NCI-H774 (cell line): ENCODE measurements around the gene PPP1R12B.
"Not testable (repeated sequence)": the region's sequence is repeated elsewhere in the genome, so short reads cannot be mapped to it uniquely, and the experiment has no call there.

Experiments
- DNase-seq: peaks from one replicate; lab custom pipeline; 2025; lab: John Stamatoyannopoulos, UW

PPP1R12B gene

GRCh38 chr1:202398439-202398838 lies 49.9 kb downstream of the PPP1R12B start:
- not testable (repeated sequence) for DNase-seq

GRCh38 chr1:202401771-202402170 lies 53.3 kb downstream of the PPP1R12B start:
- not testable (repeated sequence) for DNase-seq

GRCh38 chr1:202403381-202403780 lies 54.9 kb downstream of the PPP1R12B start:
- not testable (repeated sequence) for DNase-seq

GRCh38 chr1:202405928-202406327 lies 57.4 kb downstream of the PPP1R12B start:
- DNase-seq, result no peak

GRCh38 chr1:202406896-202407295 lies 58.4 kb downstream of the PPP1R12B start:
- DNase-seq, result not testable (repeated sequence)

GRCh38 chr1:202407378-202407777 lies 58.9 kb downstream of the PPP1R12B start:
- DNase-seq, result not testable (repeated sequence)

GRCh38 chr1:202410251-202410650 lies 61.8 kb downstream of the PPP1R12B start:
- DNase-seq, result not testable (repeated sequence)

- not testable (repeated sequence) for DNase-seq
Observed at GRCh38 chr1:202410854-202411357, 62.4 kb downstream of the PPP1R12B start.

GRCh38 chr1:202411422-202411821 lies 62.9 kb downstream of the PPP1R12B start:
- no peak for DNase-seq

GRCh38 chr1:202412421-202412820 lies 63.9 kb downstream of the PPP1R12B start:
- not testable (repeated sequence) for DNase-seq

- no peak for DNase-seq
Observed at GRCh38 chr1:202416641-202417040, 68.1 kb downstream of the PPP1R12B start.

GRCh38 chr1:202417141-202417540 lies 68.6 kb downstream of the PPP1R12B start:
- not testable (repeated sequence) for DNase-seq

- DNase-seq, result not testable (repeated sequence)
Observed at GRCh38 chr1:202417762-202418201, 69.3 kb downstream of the PPP1R12B start.

GRCh38 chr1:202419731-202420130 lies 71.2 kb downstream of the PPP1R12B start:
- DNase-seq, result not testable (repeated sequence)

GRCh38 chr1:202420422-202421094 lies 72.1 kb downstream of the PPP1R12B start:
- not testable (repeated sequence) for DNase-seq

GRCh38 chr1:202422709-202423108 lies 74.2 kb downstream of the PPP1R12B start:
- DNase-seq, result not testable (repeated sequence)

- DNase-seq, result not testable (repeated sequence)
Observed at GRCh38 chr1:202424260-202424659, 75.8 kb downstream of the PPP1R12B start.

GRCh38 chr1:202430111-202430510 lies 81.6 kb downstream of the PPP1R12B start:
- DNase-seq, result not testable (repeated sequence)

GRCh38 chr1:202432338-202432737 lies 83.8 kb downstream of the PPP1R12B start:
- DNase-seq, result not testable (repeated sequence)

GRCh38 chr1:202433155-202434043 lies 84.9 kb downstream of the PPP1R12B start:
- no peak for DNase-seq

- DNase-seq, result no peak
Observed at GRCh38 chr1:202434059-202434458, 85.6 kb downstream of the PPP1R12B start.

- no peak for DNase-seq
Observed at GRCh38 chr1:202438393-202439174, 90.1 kb downstream of the PPP1R12B start.
